Vagina (tissue), 2 donors: Measurements from ENCODE around the gene C20orf144. TPM values are rescaled to one million over a fixed set of nuclear protein-coding genes. Genes with fewer than 3 reads are reported as not detected.
A peak's percentile ranks its signal among the peaks of the same experiment; 100 is the strongest.

Source experiments
- DNase-seq, 2 donors: peaks; one replicate each; pipeline ENCODE4 v3.0.0-alpha.2; 2017; ENCODE audit errors: extremely low spot score in 2 of 2
- H3K27ac ChIP-seq: fragments of 200-600 bp; sonication (generic); one replicate; pipeline ENCODE4 v1.5.1; 2019
- H3K27me3 ChIP-seq: fragments of 200-600 bp; sonication (generic); one replicate; pipeline ENCODE4 v1.5.1; 2019
- H3K36me3 ChIP-seq, 2 donors: fragments of 200-600 bp; sonication (generic); one replicate each; pipeline ENCODE4 v1.5.1; 2017 to 2019
- H3K4me1 ChIP-seq: fragments of 200-600 bp; sonication (generic); one replicate; pipeline ENCODE4 v1.5.1; 2019
- H3K4me3 ChIP-seq, 2 donors: fragments of 200-600 bp; sonication (generic); 1 replicate in 1 of 2; 2 replicates in 1 of 2; pipeline ENCODE4 v1.5.1; 2016 to 2019
- H3K9me3 ChIP-seq: fragments of 200-600 bp; sonication (generic); one replicate; pipeline ENCODE4 v1.5.1; 2019
- CTCF ChIP-seq, 3 experiments: fragments of 450-650 bp in 2 of 3; fragments of 200-600 bp in 1 of 3; sonication (generic) in 1 of 3; IDR thresholded peaks; one replicate each; pipeline ENCODE4 v1.5.1; 2017 to 2019; ENCODE audit warnings: antibody characterized with exemption in 3 of 3, mild to moderate bottlenecking in 2 of 3, moderate library complexity in 2 of 3
- POLR2A ChIP-seq, 2 donors: fragments of 450-650 bp; IDR thresholded peaks; one replicate each; pipeline ENCODE4 v1.6.1; 2017; ENCODE audit warnings: antibody characterized with exemption in 2 of 2, mild to moderate bottlenecking in 2 of 2, moderate library complexity in 2 of 2
- POLR2AphosphoS5 ChIP-seq, 2 donors: sonication (generic); formaldehyde crosslinking; IDR thresholded peaks; one replicate each; pipeline ENCODE4 v1.9.0; 2017; ENCODE audit warnings: antibody characterized with exemption in 2 of 2, mild to moderate bottlenecking in 2 of 2, low read depth in 1 of 2; ENCODE audit not compliant: insufficient read depth in 1 of 2
- intact Hi-C: fragments of 100-400 bp; cut with DNase I; formaldehyde crosslinking; loops from one replicate; pipeline ENCODE4 v1.15.1; 2023
- total RNA-seq: library from RNA; depleted of rRNA; stranded (reverse); fragments of >200 nt; gene quantifications from one replicate; pipeline ENCODE4 v1.2.3, GENCODE V29; 2016

The C20orf144 gene
- total RNA-seq, 1 donor from 2014 or later: not detected

GRCh38 chr20:33667676-33668465 is 5.7 kb downstream of the C20orf144 start:
- DNase-seq: no peak
- H3K4me1 ChIP-seq: peaks cover 51% of the 10 kb centered on the region

GRCh38 chr20:33668466-33669155 is 6.5 kb downstream of the C20orf144 start:
- Histone ChIP-seq H3K4me1 (peaks cover 54% of the 10 kb centered on the region), H3K9me3 (no peaks in the 10 kb centered on the region), H3K27me3 (no peaks in the 10 kb centered on the region), H3K4me3 (no peak overlapping the region), H3K27ac (peak overlapping the region; percentile 91), H3K36me3 (no peaks in the 10 kb centered on the region)
- intact Hi-C loops: loop anchor here (5.0 kb wide), 1 partner anchor 211 kb away; no protein-coding TSS in a partner anchor
- TF ChIP-seq POLR2AphosphoS5 (IDR thresholded peaks at IDR 0.05; ENCODE audit: insufficient read depth in 1 of 2, low read depth in 1 of 2): no peak
- TF ChIP-seq POLR2A (IDR thresholded peaks at IDR 0.05): no peak
- no peak for TF ChIP-seq CTCF (IDR thresholded peaks at IDR 0.05)
- no peak for DNase-seq

More at GRCh38 chr20:33667676-33668465, 5.7 kb downstream of the C20orf144 start:
- H3K9me3 ChIP-seq: no peaks in the 10 kb centered on the region
- no peaks in the 10 kb centered on the region for H3K27me3 ChIP-seq
- TF ChIP-seq CTCF (IDR thresholded peaks at IDR 0.05) (peak; percentile 92 to 98 (median 96)), POLR2AphosphoS5 (IDR thresholded peaks at IDR 0.05; ENCODE audit: insufficient read depth in 1 of 2, low read depth in 1 of 2) (peak in 1 of 2 donors; percentile 80), POLR2A (IDR thresholded peaks at IDR 0.05) (no peak)
- peak overlapping the region; percentile 91 for H3K27ac ChIP-seq
- H3K4me3 ChIP-seq: peak overlapping the region; percentile 66 to 68
- H3K36me3 ChIP-seq: no peaks in the 10 kb centered on the region
- intact Hi-C loops: loop anchor here (5.0 kb wide), 1 partner anchor 211 kb away; no protein-coding TSS in a partner anchor

- intact Hi-C loops: loop anchor here (5.0 kb wide), 1 partner anchor 212 kb away; no protein-coding TSS in a partner anchor
- no peaks in the 10 kb centered on the region for H3K27me3 ChIP-seq
- H3K9me3 ChIP-seq: no peaks in the 10 kb centered on the region
- H3K36me3 ChIP-seq: no peaks in the 10 kb centered on the region
- H3K27ac ChIP-seq: no peak overlapping the region
- DNase-seq: no peak
- no peak overlapping the region for H3K4me3 ChIP-seq
- H3K4me1 ChIP-seq: peaks cover 51% of the 10 kb centered on the region
- no peak for TF ChIP-seq POLR2A (IDR thresholded peaks at IDR 0.05)
- TF ChIP-seq POLR2AphosphoS5 (IDR thresholded peaks at IDR 0.05; ENCODE audit: insufficient read depth in 1 of 2, low read depth in 1 of 2): no peak
- TF ChIP-seq CTCF (IDR thresholded peaks at IDR 0.05): no peak
Observed at GRCh38 chr20:33669224-33669623, 7.1 kb downstream of the C20orf144 start.

- no peaks in the 10 kb centered on the region for H3K36me3 ChIP-seq
- peak overlapping the region; percentile 41 for H3K27ac ChIP-seq
- TF ChIP-seq CTCF (IDR thresholded peaks at IDR 0.05): no peak
- no peak for TF ChIP-seq POLR2AphosphoS5 (IDR thresholded peaks at IDR 0.05; ENCODE audit: insufficient read depth in 1 of 2, low read depth in 1 of 2)
- TF ChIP-seq POLR2A (IDR thresholded peaks at IDR 0.05): no peak
- H3K9me3 ChIP-seq: no peaks in the 10 kb centered on the region
- no peak overlapping the region for H3K4me3 ChIP-seq
- intact Hi-C loops: loop anchor here (5.0 to 10.0 kb wide), 2 partner anchors 65 to 213 kb away; partner anchors contain the start of gene ZNF341
- H3K4me1 ChIP-seq: peaks cover 48% of the 10 kb centered on the region
- DNase-seq: no peak
- no peaks in the 10 kb centered on the region for H3K27me3 ChIP-seq
Observed at GRCh38 chr20:33669873-33670640, 7.9 kb downstream of the C20orf144 start.
